PC-3 (cell line): ENCODE measurements around the gene DPP8.

ENCODE experiments used
- CTCF ChIP-seq: fragments of 300-600 bp; sonication (generic); conservative IDR thresholded peaks from 2 replicates; pipeline ENCODE4 v1.5.1; 2017; ENCODE audit warnings: antibody characterized with exemption, low read depth, mild to moderate bottlenecking, low read length
- EZH2phosphoT487 ChIP-seq: fragments of 300-600 bp; sonication (generic); IDR thresholded peaks from 2 replicates; pipeline ENCODE4 v1.6.1; 2018; ENCODE audit warnings: mild to moderate bottlenecking, antibody characterized with exemption, low read length, borderline replicate concordance

- TF ChIP-seq CTCF (no peak), EZH2phosphoT487 (no peak)
Measured at GRCh38 chr15:65468229-65468909, 49.1 kb downstream of the DPP8 start.
